Activated CD8-positive, alpha-beta T cell treated with anti-CD3 and anti-CD28 coated beads for 36 hours (primary cell): ENCODE measurements around the gene DNAAF8. TPM values are rescaled to one million over a fixed set of nuclear protein-coding genes. Genes with fewer than 3 reads are reported as not detected.
A peak's percentile ranks its signal among the peaks of the same experiment; 100 is the strongest.

Experiments
- ATAC-seq: fragments of 200-7000 bp; cut with Tn5 transposase; one replicate; pipeline ENCODE4 v1.10.0; 2021; ENCODE audit warnings: mild to moderate bottlenecking, moderate library complexity
- CTCF ChIA-PET: fragments of 350-600 bp; sonication (Branson Sonifier 250); formaldehyde crosslinking; loops from one replicate; lab custom pipeline; 2021; ENCODE audit warnings: antibody characterized with exemption; lab: Charles Lee
- POLR2A ChIA-PET: fragments of 350-600 bp; sonication (Branson Sonifier 250); formaldehyde crosslinking; loops from one replicate; lab custom pipeline; 2021; ENCODE audit warnings: antibody characterized with exemption; lab: Charles Lee
- DNase-seq: peaks from one replicate; pipeline ENCODE4 v3.0.0-alpha.2; 2020
- H3K27ac Mint-ChIP-seq: one replicate; pipeline ENCODE4 v1.8.0; 2021; ENCODE audit warnings: mild to moderate bottlenecking, mixed read lengths
- H3K27me3 Mint-ChIP-seq: one replicate; pipeline ENCODE4 v1.8.0; 2021; ENCODE audit warnings: mixed read lengths
- H3K36me3 Mint-ChIP-seq: one replicate; pipeline ENCODE4 v1.8.0; 2021; ENCODE audit warnings: low read depth, mixed read lengths
- H3K4me1 Mint-ChIP-seq: one replicate; pipeline ENCODE4 v1.8.0; 2021; ENCODE audit warnings: low read depth, mixed read lengths
- H3K4me3 Mint-ChIP-seq: one replicate; pipeline ENCODE4 v1.8.0; 2021; ENCODE audit warnings: mild to moderate bottlenecking, moderate library complexity, mixed read lengths
- H3K9me3 Mint-ChIP-seq: one replicate; pipeline ENCODE4 v1.8.0; 2021; ENCODE audit warnings: mixed read lengths
- CTCF ChIP-seq: fragments of 200-600 bp; IDR thresholded peaks from one replicate; pipeline ENCODE4 v1.8.0; 2022; ENCODE audit warnings: antibody characterized with exemption, mild to moderate bottlenecking
- intact Hi-C: fragments of 100-400 bp; cut with micrococcal nuclease; formaldehyde crosslinking; loops from one replicate; pipeline ENCODE4 v1.10.0; 2022
- total RNA-seq, 2 experiments: library from RNA; stranded (reverse); gene quantifications; one replicate each; pipeline ENCODE4 v1.2.3, GENCODE V29; 2021

The DNAAF8 gene
- total RNA-seq, 2 experiments from 2014 or later: 0.18 to 0.38 TPM

GRCh38 chr16:4766875-4767628 lies 32.7 kb downstream of the DNAAF8 start, which contains the start of gene ZNF500:
Gene ZNF500, minus strand, starts transcription at chr16:4767162. Its CDS starts 1,184 bp downstream, at chr16:4765978.
- ATAC-seq (peak; percentile 74), DNase-seq (peak; percentile 97)
- H3K4me1 Mint-ChIP-seq: peaks cover 30% of the 10 kb centered on the region
- peak within 1 kb of the TSS; percentile 96 for H3K27ac Mint-ChIP-seq
- POLR2A ChIA-PET: interaction anchor here (0.9 to 2.3 kb wide), 5 partner anchors 11 to 80 kb away, joined by 3 to 11 read pairs (median 3); partner anchors contain the start of genes ANKS3, DNAAF8, GLYR1 and UBN1
- CTCF ChIA-PET: interaction anchor here (0.6 to 0.9 kb wide), 2 partner anchors 92 to 143 kb away, joined by 3 read pairs; partner anchors contain the start of gene MGRN1
- intact Hi-C loops: loop anchor here (10.0 kb wide), 1 partner anchor 78 kb away; the partner anchor contains the start of genes GLYR1 and UBN1
- H3K4me3 Mint-ChIP-seq: peak within 1 kb of the TSS; percentile 90
- H3K36me3 Mint-ChIP-seq: peaks cover 2% of the 10 kb centered on the region
- H3K27me3 Mint-ChIP-seq: no peaks in the 10 kb centered on the region
- TF ChIP-seq CTCF: no peak
- no peaks in the 10 kb centered on the region for H3K9me3 Mint-ChIP-seq

- H3K27ac Mint-ChIP-seq: peak overlapping the region; percentile 96
- intact Hi-C loops: loop anchor here (10.0 kb wide), 1 partner anchor 77 kb away; the partner anchor contains the start of genes GLYR1 and UBN1
Observed at GRCh38 chr16:4767872-4768548, 33.7 kb downstream of the DNAAF8 start.

GRCh38 chr16:4768549-4769305 lies 34.4 kb downstream of the DNAAF8 start:
- ChIA-PET POLR2A (interaction anchor here (0.7 to 1.7 kb wide), 5 partner anchors 9 to 35 kb away, joined by 3 to 7 read pairs (median 4); partner anchors contain the start of genes ANKS3 and SMIM22), CTCF (no interaction called here)
- H3K9me3 Mint-ChIP-seq: no peaks in the 10 kb centered on the region
- H3K27ac Mint-ChIP-seq: peak overlapping the region; percentile 96
- no peak for TF ChIP-seq CTCF
- DNase-seq (peak; percentile 92), ATAC-seq (peak; percentile 88)
- H3K36me3 Mint-ChIP-seq: peaks cover 2% of the 10 kb centered on the region
- peaks cover 30% of the 10 kb centered on the region for H3K4me1 Mint-ChIP-seq
- intact Hi-C loops: loop anchor here (10.0 kb wide), 1 partner anchor 76 kb away; the partner anchor contains the start of genes GLYR1 and UBN1
- H3K4me3 Mint-ChIP-seq: peak overlapping the region; percentile 90
- H3K27me3 Mint-ChIP-seq: no peaks in the 10 kb centered on the region

More at GRCh38 chr16:4767872-4768548, 33.7 kb downstream of the DNAAF8 start:
- H3K9me3 Mint-ChIP-seq: no peaks in the 10 kb centered on the region
- CTCF ChIA-PET: no interaction called here
- ATAC-seq (peak; percentile 12), DNase-seq (peak; percentile 61)
- TF ChIP-seq CTCF: no peak
- H3K4me3 Mint-ChIP-seq: peak overlapping the region; percentile 90
- POLR2A ChIA-PET: interaction anchor here (0.7 to 2.3 kb wide), 6 partner anchors 8 to 73 kb away, joined by 3 to 11 read pairs (median 4); partner anchors contain the start of gene SMIM22
- no peaks in the 10 kb centered on the region for H3K27me3 Mint-ChIP-seq
- H3K4me1 Mint-ChIP-seq: peaks cover 30% of the 10 kb centered on the region
- peaks cover 2% of the 10 kb centered on the region for H3K36me3 Mint-ChIP-seq

DNA sequence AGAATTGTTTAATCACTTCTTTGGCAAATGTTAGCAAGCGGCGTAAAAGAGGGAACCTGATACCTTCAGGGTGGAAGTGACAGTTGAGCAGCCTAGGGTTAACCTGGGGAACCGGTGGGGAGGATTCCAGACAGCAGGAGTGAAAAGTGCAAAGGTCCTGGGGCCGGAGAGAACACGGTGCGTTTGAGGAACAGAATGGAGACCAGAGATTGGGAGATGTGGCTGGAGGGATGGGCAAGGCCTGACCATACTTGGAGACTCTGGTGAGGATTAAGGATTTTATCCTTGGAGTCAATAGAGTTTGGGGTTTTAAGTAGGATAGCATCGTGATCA lies 34.9 kb downstream of the DNAAF8 start:
- no peaks in the 10 kb centered on the region for H3K9me3 Mint-ChIP-seq
- intact Hi-C loops: loop anchor here (10.0 kb wide), 1 partner anchor 76 kb away; the partner anchor contains the start of genes GLYR1 and UBN1
- ATAC-seq (no peak), DNase-seq (no peak)
- POLR2A ChIA-PET: interaction anchor here (1.0 to 1.7 kb wide), 3 partner anchors 17 to 36 kb away, joined by 3 to 7 read pairs (median 4); partner anchors contain the start of gene ANKS3
- H3K4me1 Mint-ChIP-seq: peaks cover 30% of the 10 kb centered on the region
- CTCF ChIA-PET: interaction anchor here (0.8 kb wide), 1 partner anchor 187 kb away, joined by 4 read pairs; no protein-coding TSS in a partner anchor
- TF ChIP-seq CTCF: no peak
- peak overlapping the region; percentile 15 for H3K27ac Mint-ChIP-seq
- H3K27me3 Mint-ChIP-seq: no peaks in the 10 kb centered on the region
- H3K4me3 Mint-ChIP-seq: peak overlapping the region; percentile 90
- peaks cover 2% of the 10 kb centered on the region for H3K36me3 Mint-ChIP-seq
